GM12878 (cell line): Measurements from ENCODE around the gene S100B. TPM values are rescaled to one million over a fixed set of nuclear protein-coding genes. Genes with fewer than 3 reads are reported as not detected.

ENCODE experiments used
- ATAC-seq: fragments of 200-7000 bp; cut with Tn5 transposase; 3 replicates; pipeline ENCODE4 v1.9.1; 2020; ENCODE audit warnings: mild to moderate bottlenecking, moderate library complexity
- BruUV-seq: library from RNA; stranded (reverse); fragments of 400-500 nt; replicated peaks from 2 replicates; lab custom pipeline; 2021; lab: Mats Ljungman, UMichigan
- CTCF ChIA-PET: fragments of 300-600 bp; sonication (Branson Sonifier 250); formaldehyde crosslinking; extraction: SDS; loops from one replicate; lab custom pipeline; 2021; ENCODE audit warnings: inconsistent platforms; lab: Yijun Ruan, JAX
- POLR2A ChIA-PET: fragments of 350-600 bp; formaldehyde crosslinking; extraction: SDS; loops from one replicate; lab custom pipeline; 2021; ENCODE audit warnings: inconsistent platforms; lab: Charles Lee
- RAD21 ChIA-PET: fragments of 300-600 bp; sonication (Branson Sonifier 250); formaldehyde crosslinking; loops from one replicate; lab custom pipeline; 2023; ENCODE audit warnings: antibody characterized with exemption; ENCODE audit not compliant: unreplicated experiment; lab: Charles Lee
- SMC1A ChIA-PET: fragments of 300-600 bp; sonication (Branson Sonifier 250); formaldehyde crosslinking; loops from one replicate; lab custom pipeline; 2023; ENCODE audit not compliant: unreplicated experiment, uncharacterized antibody; lab: Charles Lee
- DNase-seq: peaks from one replicate; pipeline ENCODE4 v3.0.0-alpha.2; 2011; ENCODE audit warnings: low read depth, low spot score
- FAIRE-seq: peaks from 3 replicates; lab custom pipeline; 2011; peaks lifted over from hg19 to GRCh38; lab: Jason Lieb, UNC
- H2AFZ ChIP-seq: 2 replicates; pipeline ENCODE4 v1.6.0; 2011; ENCODE audit warnings: low read depth, low read length, control low read depth; ENCODE audit not compliant: control insufficient read depth
- H3K27ac ChIP-seq: 2 replicates; pipeline ENCODE4 v1.5.1; 2011; ENCODE audit warnings: control low read depth; ENCODE audit not compliant: control insufficient read depth, insufficient read depth
- H3K27me3 ChIP-seq, 2 experiments: replicated peaks in 1 of 2; 2 replicates each; pipeline versions ENCODE4 v1.6.0 to v1.6.1; 2011; ENCODE audit warnings: low read length in 1 of 2; ENCODE audit not compliant: control insufficient read depth in 2 of 2, insufficient read depth in 2 of 2
- H3K36me3 ChIP-seq, 2 experiments: 2 replicates each; pipeline ENCODE4 v1.5.1; 2011; ENCODE audit warnings: low read length in 1 of 2; ENCODE audit not compliant: control insufficient read depth in 2 of 2, insufficient read depth in 2 of 2
- H3K4me1 ChIP-seq: 2 replicates; pipeline ENCODE4 v1.6.1; 2011; ENCODE audit warnings: mild to moderate bottlenecking, low read length, moderate library complexity, mixed read lengths; ENCODE audit not compliant: control insufficient read depth, insufficient read depth
- H3K4me2 ChIP-seq: 2 replicates; pipeline ENCODE4 v1.6.0; 2011; ENCODE audit warnings: control low read depth; ENCODE audit not compliant: control insufficient read depth, insufficient read depth
- H3K4me3 ChIP-seq: fragments of 200-600 bp; sonication (generic); 2 replicates; pipeline ENCODE4 v1.5.1; 2016
- H3K79me2 ChIP-seq: 2 replicates; pipeline ENCODE4 v1.6.0; 2011; ENCODE audit warnings: low read length; ENCODE audit not compliant: control insufficient read depth, insufficient read depth
- H3K9ac ChIP-seq: 2 replicates; pipeline ENCODE4 v1.8.0; 2011; ENCODE audit warnings: low read length, control low read depth, mixed read lengths; ENCODE audit not compliant: control insufficient read depth, insufficient read depth
- H3K9me3 ChIP-seq: replicated peaks from 3 replicates; pipeline ENCODE4 v1.5.1; 2011; ENCODE audit warnings: mild to moderate bottlenecking, low read length; ENCODE audit not compliant: control insufficient read depth, insufficient read depth
- H4K20me1 ChIP-seq: 2 replicates; pipeline ENCODE4 v1.6.0; 2011; ENCODE audit not compliant: control insufficient read depth, insufficient read depth
- BACH1 ChIP-seq: fragments of 450-650 bp; IDR thresholded peaks from 2 replicates; pipeline ENCODE4 v1.6.1; 2017; ENCODE audit warnings: mild to moderate bottlenecking, borderline replicate concordance
- CHD2 ChIP-seq: IDR thresholded peaks from 2 replicates; pipeline ENCODE4 v1.6.1; 2011; ENCODE audit warnings: low read depth, low read length, improper control_type of control experiment, borderline replicate concordance
- CUX1 ChIP-seq: IDR thresholded peaks from 2 replicates; pipeline ENCODE4 v1.6.1; 2012; ENCODE audit warnings: improper control_type of control experiment, low read depth, low read length; ENCODE audit not compliant: insufficient replicate concordance
- E4F1 ChIP-seq: fragments of 450-650 bp; IDR thresholded peaks from 2 replicates; pipeline ENCODE4 v1.6.1; 2018; ENCODE audit warnings: borderline replicate concordance, mild to moderate bottlenecking; ENCODE audit not compliant: partially characterized antibody
- KAT2A ChIP-seq: conservative IDR thresholded peaks from 2 replicates; pipeline ENCODE4 v1.6.1; 2011; ENCODE audit warnings: low read depth, low read length; ENCODE audit not compliant: control insufficient read depth
- NFIC ChIP-seq: IDR thresholded peaks from 2 replicates; pipeline ENCODE4 v1.6.1; 2012; ENCODE audit warnings: low read depth, mild to moderate bottlenecking, inconsistent platforms, low read length, moderate library complexity
- POU2F2 ChIP-seq: IDR thresholded peaks from 3 replicates; pipeline ENCODE4 v1.6.1; 2011; ENCODE audit warnings: low read depth, mild to moderate bottlenecking, low read length, borderline replicate concordance
- RAD21 ChIP-seq: IDR thresholded peaks from 2 replicates; pipeline ENCODE4 v1.6.1; 2011; ENCODE audit warnings: mild to moderate bottlenecking, low read depth, low read length, moderate library complexity; ENCODE audit not compliant: insufficient read depth
- RBBP5 ChIP-seq: fragments of 200-600 bp; sonication (generic); conservative IDR thresholded peaks from 2 replicates; pipeline ENCODE4 v1.6.1; 2016
- RUNX3 ChIP-seq: IDR thresholded peaks from 2 replicates; pipeline ENCODE4 v1.6.1; 2012; ENCODE audit warnings: low read length, inconsistent platforms
- SIN3A ChIP-seq: IDR thresholded peaks from 2 replicates; pipeline ENCODE4 v1.6.1; 2012; ENCODE audit warnings: low read depth, low read length, improper control_type of control experiment
- TCF12 ChIP-seq: IDR thresholded peaks from 2 replicates; pipeline ENCODE4 v1.6.1; 2011; ENCODE audit warnings: low read depth, mild to moderate bottlenecking, low read length
- ZBED1 ChIP-seq: IDR thresholded peaks from 2 replicates; pipeline ENCODE4 v1.6.1; 2016; ENCODE audit warnings: borderline replicate concordance
- WGBS: methylation state at CpG from one replicate; pipeline ENCODE4 v1.1.6; 2016; ENCODE audit warnings: low lambda C conversion rate; ENCODE audit not compliant: insufficient replicate concordance, insufficient coverage; ENCODE audit errors: missing lambda C conversion rate; 5-methylcytosine and 5-hydroxymethylcytosine counted together
- in situ Hi-C: fragments of 300-500 bp; cut with MboI; formaldehyde crosslinking; loops from 9 replicates; pipeline ENCODE4 v1.14.3; 2018; ENCODE audit warnings: mixed read lengths
- intact Hi-C: fragments of 100-400 bp; cut with micrococcal nuclease; formaldehyde crosslinking; loops from one replicate; pipeline ENCODE4 v1.14.2; 2022; ENCODE audit not compliant: unreplicated experiment
- polyA plus RNA-seq, 11 experiments: library from polyadenylated mRNA; depleted of rRNA in 4 of 11; unstranded in 6 of 11; stranded (reverse) in 5 of 11; fragments of >200 nt; fragmentation: Nextera tagmentation in 4 of 11; fragmentation: Illumina TruSeq in 1 of 11; extraction: Ambion mirVana in 4 of 11; extraction: Trizol in 1 of 11; gene quantifications; 1 replicate in 1 of 11; 2 replicates in 10 of 11; pipeline versions ENCODE4 v1.2.1 to v1.2.3, GENCODE V29; 2011 to 2016; ENCODE audit warnings: inconsistent platforms in 2 of 11, missing spikeins in 2 of 11, low read depth in 1 of 11
- total RNA-seq, 4 experiments: library from RNA; depleted of rRNA in 3 of 4; stranded (reverse); fragments of >200 nt in 3 of 4; fragmentation: Illumina TruSeq in 1 of 4; extraction: Trizol in 1 of 4; gene quantifications; 2 replicates each; pipeline versions ENCODE4 v1.2.1 to v1.2.3, GENCODE V29; 2013 to 2021
- TF ChIP-seq, protein P1 (sequence below): fragments of 450-650 bp; formaldehyde crosslinking; IDR thresholded peaks from 2 replicates; pipeline ENCODE4 v1.5.0; 2022; ENCODE audit warnings: mild to moderate bottlenecking, missing genetic modification characterization

Gene S100B
- total and polyA plus RNA-seq, 10 of the 15 experiments (the other 5 are each of a cell fraction or from before 2014, with no cell fraction given): 0.11 to 0.22 TPM; not detected in 8

DNA sequence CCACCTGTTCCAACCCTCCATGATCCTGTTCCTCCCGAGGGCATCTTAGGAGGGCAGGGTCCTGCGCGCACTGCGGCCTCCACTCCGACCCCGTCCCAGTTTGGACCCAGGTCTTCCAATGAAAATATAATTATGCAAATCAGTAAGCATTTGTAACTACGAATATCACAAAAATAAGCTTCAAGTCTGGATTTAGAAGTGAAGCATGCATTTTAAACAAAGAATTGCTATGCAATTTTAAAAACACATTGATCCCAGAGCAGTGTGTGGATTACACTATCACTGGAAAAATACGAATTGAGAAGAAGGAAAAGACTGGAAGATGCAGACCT is 31.3 kb upstream of the S100B start:
- CTCF ChIA-PET: interaction anchor here (1.2 to 1.6 kb wide), 2 partner anchors 178 to 492 kb away, joined by 5 to 6 read pairs; no protein-coding TSS in a partner anchor
- TF ChIP-seq SIN3A (no peak), RBBP5 (no peak), POU2F2 (no peak), NFIC (no peak), E4F1 (no peak), BACH1 (no peak), CHD2 (no peak), RAD21 (no peak), ZBED1 (no peak), RUNX3 (no peak), TCF12 (no peak), KAT2A (no peak), CUX1 (no peak)
- TF ChIP-seq, protein P1, sequence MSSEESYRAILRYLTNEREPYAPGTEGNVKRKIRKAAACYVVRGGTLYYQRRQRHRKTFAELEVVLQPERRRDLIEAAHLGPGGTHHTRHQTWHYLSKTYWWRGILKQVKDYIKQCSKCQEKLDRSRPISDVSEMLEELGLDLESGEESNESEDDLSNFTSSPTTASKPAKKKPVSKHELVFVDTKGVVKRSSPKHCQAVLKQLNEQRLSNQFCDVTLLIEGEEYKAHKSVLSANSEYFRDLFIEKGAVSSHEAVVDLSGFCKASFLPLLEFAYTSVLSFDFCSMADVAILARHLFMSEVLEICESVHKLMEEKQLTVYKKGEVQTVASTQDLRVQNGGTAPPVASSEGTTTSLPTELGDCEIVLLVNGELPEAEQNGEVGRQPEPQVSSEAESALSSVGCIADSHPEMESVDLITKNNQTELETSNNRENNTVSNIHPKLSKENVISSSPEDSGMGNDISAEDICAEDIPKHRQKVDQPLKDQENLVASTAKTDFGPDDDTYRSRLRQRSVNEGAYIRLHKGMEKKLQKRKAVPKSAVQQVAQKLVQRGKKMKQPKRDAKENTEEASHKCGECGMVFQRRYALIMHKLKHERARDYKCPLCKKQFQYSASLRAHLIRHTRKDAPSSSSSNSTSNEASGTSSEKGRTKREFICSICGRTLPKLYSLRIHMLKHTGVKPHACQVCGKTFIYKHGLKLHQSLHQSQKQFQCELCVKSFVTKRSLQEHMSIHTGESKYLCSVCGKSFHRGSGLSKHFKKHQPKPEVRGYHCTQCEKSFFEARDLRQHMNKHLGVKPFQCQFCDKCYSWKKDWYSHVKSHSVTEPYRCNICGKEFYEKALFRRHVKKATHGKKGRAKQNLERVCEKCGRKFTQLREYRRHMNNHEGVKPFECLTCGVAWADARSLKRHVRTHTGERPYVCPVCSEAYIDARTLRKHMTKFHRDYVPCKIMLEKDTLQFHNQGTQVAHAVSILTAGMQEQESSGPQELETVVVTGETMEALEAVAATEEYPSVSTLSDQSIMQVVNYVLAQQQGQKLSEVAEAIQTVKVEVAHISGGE (CRISPR knock-in tag): no peak

More for the DNA sequence above, 31.3 kb upstream of the S100B start:
- H2AFZ ChIP-seq: peak overlapping the region; percentile 98
- intact Hi-C loops (no loop called here), in situ Hi-C loops (no loop called here)
- peak overlapping the region; percentile 83 for H3K4me3 ChIP-seq
- DNase-seq: no peak
- BruUV-seq: no TSS peak
- H3K4me2 ChIP-seq: peak overlapping the region; percentile 87
- no peak for ATAC-seq
- POLR2A ChIA-PET: interaction anchor here (0.6 to 2.7 kb wide), 6 partner anchors 14 to 409 kb away, joined by 3 to 15 read pairs (median 4); no protein-coding TSS in a partner anchor
- H3K9ac ChIP-seq: peak overlapping the region; percentile 76
- RAD21 ChIA-PET: interaction anchor here (1.2 to 1.5 kb wide), 3 partner anchors 9 to 135 kb away, joined by 3 to 9 read pairs (median 5); no protein-coding TSS in a partner anchor
- peaks cover 12% of the 10 kb centered on the region for H3K79me2 ChIP-seq
- H4K20me1 ChIP-seq: no peaks in the 10 kb centered on the region
- H3K36me3 ChIP-seq: peaks cover 0 to 7% of the 10 kb centered on the region in 2 experiments; a peak in 1 of 4 replicates
- no peaks in the 10 kb centered on the region for H3K27me3 ChIP-seq
- WGBS: 26% methylated on average over 8 of the region's 8 CpGs
- no peak overlapping the region for H3K27ac ChIP-seq
- no peaks in the 10 kb centered on the region for H3K9me3 ChIP-seq
- FAIRE-seq: no peak
- H3K4me1 ChIP-seq: no peaks in the 10 kb centered on the region
- SMC1A ChIA-PET: interaction anchor here (1.1 to 4.1 kb wide), 4 partner anchors 28 to 493 kb away, joined by 3 to 17 read pairs (median 4); no protein-coding TSS in a partner anchor
